ENCODE data around the gene ZNF497.

Gene ZNF497

GRCh38 chr19:58346961-58347929, 15.3 kb downstream of the ZNF497 start:
- peak; percentile 54 to 75 (median 68) for DNase-seq

GRCh38 chr19:58345558-58345957, 17.0 kb downstream of the ZNF497 start:
- no peak for DNase-seq

DNA sequence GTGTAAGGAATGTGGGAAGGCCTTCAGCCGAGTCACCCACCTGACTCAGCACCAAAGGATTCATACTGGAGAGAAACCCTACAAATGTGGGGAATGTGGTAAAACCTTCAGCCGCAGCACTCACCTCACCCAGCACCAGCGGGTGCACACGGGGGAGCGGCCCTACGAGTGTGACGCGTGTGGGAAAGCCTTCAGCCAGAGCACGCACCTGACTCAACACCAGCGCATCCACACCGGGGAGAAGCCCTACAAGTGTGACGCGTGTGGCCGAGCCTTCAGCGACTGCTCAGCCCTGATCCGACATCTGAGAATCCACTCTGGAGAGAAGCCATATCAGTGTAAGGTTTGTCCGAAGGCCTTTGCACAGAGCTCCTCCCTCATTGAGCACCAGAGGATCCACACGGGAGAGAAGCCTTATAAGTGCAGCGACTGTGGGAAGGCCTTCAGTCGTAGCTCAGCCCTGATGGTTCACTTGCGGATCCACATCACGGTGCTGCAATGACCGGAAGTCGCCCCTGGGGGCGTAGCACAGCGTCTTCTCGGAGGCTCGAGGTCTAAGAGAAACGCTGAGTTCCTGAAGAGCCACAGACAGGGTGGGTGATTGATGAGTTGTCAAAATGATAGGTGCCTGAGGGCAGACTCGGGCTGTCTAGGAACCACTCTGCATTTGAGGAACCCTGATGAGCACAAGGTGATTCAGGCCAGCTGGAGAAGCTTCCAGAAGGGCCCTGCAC, 23.6 kb downstream of the ZNF497 start:
- no peak for DNase-seq

DNA sequence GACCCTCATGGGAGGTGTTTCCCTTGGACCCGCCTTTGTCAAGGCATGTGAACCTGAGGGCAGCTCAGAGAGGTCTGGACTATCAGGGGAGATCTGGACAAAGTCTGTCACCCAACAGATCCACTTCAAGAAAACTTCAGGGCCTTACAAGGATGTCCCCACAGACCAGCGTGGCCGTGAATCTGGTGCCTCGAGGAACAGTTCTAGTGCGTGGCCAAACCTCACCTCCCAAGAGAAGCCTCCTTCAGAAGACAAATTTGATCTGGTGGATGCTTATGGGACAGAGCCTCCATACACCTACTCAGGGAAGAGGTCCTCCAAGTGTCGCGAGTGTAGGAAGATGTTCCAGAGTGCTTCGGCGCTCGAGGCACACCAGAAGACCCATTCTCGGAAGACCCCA, 24.2 kb downstream of the ZNF497 start:
- DNase-seq = no peak

DNA sequence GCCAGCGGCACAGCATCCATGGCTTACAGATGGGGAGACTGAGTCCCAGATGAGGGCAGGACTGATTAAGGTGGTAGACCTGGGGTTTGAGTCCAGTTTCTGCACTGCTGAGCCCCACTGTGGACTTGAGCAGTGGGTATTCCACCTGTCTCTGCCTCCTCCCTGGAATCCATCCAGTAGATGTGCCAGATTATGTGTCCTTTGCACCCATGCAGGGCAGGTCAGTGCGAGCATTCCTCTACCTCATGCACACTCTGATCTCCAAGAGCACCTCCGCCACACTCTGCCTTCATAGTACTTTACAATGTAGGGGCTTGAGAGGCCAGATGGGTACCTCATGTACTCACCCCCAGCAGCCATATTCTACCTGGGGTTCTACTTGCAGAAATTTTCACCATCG, 25.7 kb downstream of the ZNF497 start:
- DNase-seq = no peak

GRCh38 chr19:58336216-58336615, 26.3 kb downstream of the ZNF497 start:
- DNase-seq = no peak

GRCh38 chr19:58335630-58336029, 26.9 kb downstream of the ZNF497 start:
- no peak for DNase-seq

DNA sequence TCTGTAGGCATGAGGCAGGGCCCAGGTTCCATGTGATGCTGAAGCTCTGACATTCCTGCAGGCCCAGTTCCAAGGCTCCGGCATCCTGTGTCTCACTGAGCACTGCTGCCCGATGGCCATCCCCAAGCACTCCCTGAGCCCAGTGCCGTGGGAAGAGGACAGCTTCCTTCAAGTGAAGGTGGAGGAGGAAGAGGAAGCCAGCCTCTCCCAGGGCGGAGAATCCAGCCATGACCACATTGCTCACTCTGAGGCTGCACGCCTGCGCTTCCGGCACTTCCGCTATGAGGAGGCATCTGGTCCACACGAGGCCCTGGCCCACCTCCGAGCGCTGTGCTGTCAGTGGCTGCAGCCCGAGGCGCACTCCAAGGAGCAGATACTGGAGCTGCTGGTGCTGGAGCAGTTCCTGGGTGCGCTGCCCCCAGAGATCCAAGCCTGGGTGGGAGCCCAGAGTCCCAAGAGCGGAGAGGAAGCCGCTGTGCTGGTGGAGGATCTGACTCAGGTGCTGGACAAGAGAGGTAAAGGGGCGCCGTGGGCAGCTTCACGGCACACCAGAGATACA, 27.8 kb downstream of the ZNF497 start:
- no peak for DNase-seq

DNA sequence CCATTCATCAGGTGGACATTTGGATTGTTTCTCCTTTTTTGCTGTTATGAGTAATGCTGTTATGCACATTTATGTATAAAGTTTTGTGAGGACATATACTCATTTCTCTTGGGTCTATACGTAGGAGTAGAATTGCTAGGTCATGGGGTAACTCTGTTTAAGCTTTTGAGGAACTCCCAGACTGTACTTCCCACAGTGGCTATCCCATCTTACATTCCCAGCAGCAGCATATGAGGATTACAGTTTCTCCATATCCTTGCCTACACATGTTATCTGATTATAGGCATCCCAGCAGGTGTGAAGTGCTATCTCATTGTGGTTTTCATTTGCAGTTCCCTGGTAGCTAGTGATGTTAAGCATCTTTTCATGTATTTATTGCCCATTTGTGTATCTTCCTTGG, 29.9 kb downstream of the ZNF497 start:
- no peak for DNase-seq

- no peak for DNase-seq
Observed at GRCh38 chr19:58330458-58330857, 32.1 kb downstream of the ZNF497 start.

DNA sequence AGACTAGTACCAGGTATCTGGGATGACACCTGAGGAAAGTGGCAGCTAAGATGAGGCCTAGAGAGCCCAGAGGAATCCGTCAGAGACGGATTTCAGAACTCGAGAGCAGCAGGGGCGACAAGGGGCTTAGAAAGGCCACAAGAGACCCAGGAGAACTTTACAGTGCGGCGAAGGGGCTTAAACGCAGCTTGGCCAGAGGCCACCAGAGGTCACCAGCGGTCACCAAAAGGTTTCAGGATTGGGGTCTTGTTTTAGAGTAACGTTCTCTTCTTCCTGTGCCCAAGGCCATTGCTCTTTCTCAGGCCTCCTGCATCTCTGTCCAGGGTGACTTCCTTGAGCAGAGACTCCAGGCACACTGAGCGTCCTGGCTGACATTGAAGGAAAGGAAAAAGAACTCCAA, 33.6 kb downstream of the ZNF497 start:
- no peak for DNase-seq

- DNase-seq = peak; percentile 45 to 83 (median 77)
Observed at GRCh38 chr19:58326914-58327726, 35.4 kb downstream of the ZNF497 start, which contains the start of gene ZSCAN22. ZSCAN22 (plus strand) TSS chr19:58326994; CDS start chr19:58334803, 7,809 bp downstream.

DNA sequence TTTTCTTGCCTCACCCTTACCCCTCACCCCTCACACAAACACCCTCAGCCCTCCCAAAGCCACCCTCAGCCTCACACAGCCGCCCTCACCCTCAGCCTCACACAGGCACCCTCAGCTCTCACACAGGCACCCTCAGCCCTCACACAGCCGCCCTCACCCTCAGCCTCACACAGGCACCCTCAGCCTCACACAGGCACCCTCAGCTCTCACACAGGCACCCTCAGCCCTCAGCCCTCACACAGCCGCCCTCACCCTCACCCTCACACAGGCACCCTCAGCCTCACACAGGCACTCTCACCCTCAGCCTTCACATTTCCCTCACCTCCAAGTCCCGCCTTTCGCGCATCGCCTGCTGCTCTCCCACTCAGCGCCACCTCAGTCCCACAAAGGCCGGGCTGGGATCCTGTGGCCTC, 36.0 kb downstream of the ZNF497 start:
- no peak for DNase-seq

DNA sequence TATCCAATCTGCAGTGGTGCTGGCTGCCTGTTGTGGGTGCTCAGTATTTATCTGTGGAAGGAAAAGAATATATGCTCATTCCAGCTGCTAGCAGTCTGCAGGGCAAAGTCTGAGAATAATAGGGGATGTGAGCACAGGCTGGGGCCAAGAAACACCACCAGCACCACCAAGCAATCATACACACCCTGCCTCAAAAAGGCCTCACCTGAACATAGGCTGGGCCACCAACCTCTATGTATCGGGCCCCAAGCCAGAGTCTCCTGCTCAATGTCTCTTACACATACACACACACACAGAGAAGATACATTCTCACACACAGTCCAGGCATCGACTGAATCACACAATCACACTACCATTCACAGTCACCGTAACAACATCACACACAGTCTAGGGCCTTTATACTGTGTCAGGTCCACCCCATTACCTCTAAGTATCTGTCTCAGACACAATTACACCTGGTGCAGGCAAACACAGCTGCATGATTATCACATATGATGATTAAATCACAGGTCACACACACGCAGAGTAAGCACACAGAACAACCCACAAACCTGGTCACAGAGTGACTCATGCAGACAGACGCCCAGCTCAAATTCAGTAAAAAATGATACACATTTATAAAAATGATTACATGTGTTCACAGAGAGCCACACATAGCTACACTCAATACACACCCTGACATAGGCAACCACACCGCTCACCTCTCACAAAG, 37.1 kb downstream of the ZNF497 start:
- no peak for DNase-seq

GRCh38 chr19:58319241-58319640, 43.3 kb downstream of the ZNF497 start:
- no peak for DNase-seq

- no peak for DNase-seq
Observed at GRCh38 chr19:58318297-58318696, 44.3 kb downstream of the ZNF497 start.

DNA sequence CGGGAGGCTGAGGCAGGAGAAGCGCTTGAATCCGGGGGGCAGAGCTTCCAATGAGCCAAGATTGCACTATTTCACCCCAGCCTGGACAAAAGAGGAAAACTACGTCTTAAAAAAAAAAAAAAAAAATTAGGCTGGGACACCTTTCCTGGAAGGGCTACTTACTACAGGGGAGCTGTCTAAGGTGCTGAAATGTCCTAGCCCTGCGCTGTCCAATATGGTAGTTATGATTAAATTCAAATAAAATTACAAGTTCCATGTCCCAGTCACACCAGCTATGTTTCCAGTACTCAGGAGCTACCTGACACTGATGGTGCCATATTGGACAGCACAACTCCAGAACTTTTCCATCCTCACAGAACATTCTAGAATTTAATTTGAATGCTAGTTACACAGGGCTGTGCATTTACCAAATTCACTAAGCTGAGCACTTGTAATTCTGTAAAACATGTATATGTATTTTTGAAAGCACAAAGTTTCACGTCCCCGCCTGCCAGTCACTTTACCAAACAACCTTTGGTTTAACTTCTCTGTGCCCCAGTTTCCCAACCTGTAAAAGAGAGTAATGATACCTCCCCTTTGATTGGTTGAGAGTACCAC, 45.0 kb downstream of the ZNF497 start:
- DNase-seq = peak in 1 of 6 experiments; percentile 3

DNA sequence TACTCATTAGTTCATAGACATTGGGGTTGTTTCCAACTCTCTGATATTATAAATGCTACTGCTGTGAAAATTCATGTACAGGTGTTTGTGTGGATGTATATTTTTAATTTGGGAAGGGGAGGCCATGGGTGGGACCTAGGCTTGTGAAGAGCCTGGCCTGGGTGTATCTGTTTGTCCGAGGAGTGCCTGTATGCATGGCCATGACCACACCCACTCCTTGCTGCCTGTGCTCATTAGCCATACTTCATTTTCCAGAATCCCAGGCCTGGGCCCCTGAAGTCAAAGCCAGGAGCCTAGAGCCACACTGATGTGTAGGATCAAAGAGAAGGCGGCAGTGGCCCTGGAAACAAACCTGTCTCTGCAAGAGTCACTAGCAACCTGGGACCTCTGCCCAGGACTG, 47.0 kb downstream of the ZNF497 start:
- DNase-seq = no peak

GRCh38 chr19:58311345-58311865, 51.1 kb downstream of the ZNF497 start:
- DNase-seq = no peak

DNA sequence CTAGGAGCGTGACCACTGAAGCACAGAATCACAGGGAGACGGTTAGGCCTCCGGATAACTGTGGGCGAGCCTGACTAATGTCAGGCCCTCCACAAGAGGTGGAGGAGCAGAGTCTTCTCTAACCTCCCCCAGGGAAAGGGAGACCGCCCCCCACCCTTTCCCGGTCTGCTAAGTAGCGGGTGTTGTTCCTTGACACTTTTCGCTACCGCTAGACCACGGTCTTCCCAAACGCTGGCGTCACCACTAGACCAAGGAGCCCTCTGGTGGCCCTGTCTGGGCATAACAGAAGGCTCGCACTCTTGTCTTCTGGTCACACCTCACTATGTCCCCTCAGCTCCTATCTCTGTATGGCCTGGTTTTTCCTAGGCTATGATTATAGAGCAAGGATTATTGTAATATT, 51.9 kb downstream of the ZNF497 start:
- DNase-seq = peak in 1 of 6 experiments; percentile 3

GRCh38 chr19:58307736-58308135, 54.8 kb downstream of the ZNF497 start:
- DNase-seq = no peak

Data from stimulated activated naive CD4-positive, alpha-beta T cell (primary cell).